C4-2B (cell line): ENCODE measurements around the gene MAP3K7.

ENCODE experiments used
- H3K27ac ChIP-seq: fragments of 450-650 bp; 2 replicates; pipeline ENCODE4 v1.5.1; 2017
- ZFX ChIP-seq: fragments of 450-650 bp; IDR thresholded peaks from 2 replicates; pipeline ENCODE4 v1.6.1; 2017
- TF ChIP-seq, protein P1 (sequence below): fragments of 450-650 bp; conservative IDR thresholded peaks from 2 replicates; pipeline ENCODE4 v1.5.1; 2017; ENCODE audit warnings: mild to moderate bottlenecking

The MAP3K7 gene

DNA sequence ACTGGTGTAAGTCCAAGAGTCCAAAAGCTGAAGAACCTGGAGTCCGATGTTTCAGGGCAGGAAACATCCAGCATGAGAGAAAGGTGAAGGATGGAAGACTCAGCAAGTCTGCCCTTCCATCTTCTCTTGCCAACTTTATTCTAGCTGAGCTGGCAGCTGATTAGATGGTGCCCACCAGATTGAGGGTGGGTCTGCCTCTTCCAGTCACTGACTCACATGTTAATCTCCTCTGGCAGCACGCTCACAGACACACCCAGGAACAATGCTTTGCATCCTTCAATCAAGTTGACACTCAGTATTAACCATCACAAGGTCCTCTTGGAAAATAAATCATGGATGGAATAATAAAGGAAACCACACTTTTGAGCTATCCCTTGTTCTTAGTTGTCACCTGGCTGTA lies 121.2 kb downstream of the MAP3K7 start:
- TF ChIP-seq, protein P1, sequence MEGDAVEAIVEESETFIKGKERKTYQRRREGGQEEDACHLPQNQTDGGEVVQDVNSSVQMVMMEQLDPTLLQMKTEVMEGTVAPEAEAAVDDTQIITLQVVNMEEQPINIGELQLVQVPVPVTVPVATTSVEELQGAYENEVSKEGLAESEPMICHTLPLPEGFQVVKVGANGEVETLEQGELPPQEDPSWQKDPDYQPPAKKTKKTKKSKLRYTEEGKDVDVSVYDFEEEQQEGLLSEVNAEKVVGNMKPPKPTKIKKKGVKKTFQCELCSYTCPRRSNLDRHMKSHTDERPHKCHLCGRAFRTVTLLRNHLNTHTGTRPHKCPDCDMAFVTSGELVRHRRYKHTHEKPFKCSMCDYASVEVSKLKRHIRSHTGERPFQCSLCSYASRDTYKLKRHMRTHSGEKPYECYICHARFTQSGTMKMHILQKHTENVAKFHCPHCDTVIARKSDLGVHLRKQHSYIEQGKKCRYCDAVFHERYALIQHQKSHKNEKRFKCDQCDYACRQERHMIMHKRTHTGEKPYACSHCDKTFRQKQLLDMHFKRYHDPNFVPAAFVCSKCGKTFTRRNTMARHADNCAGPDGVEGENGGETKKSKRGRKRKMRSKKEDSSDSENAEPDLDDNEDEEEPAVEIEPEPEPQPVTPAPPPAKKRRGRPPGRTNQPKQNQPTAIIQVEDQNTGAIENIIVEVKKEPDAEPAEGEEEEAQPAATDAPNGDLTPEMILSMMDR: no peak
- TF ChIP-seq ZFX: no peak
- H3K27ac ChIP-seq: no peak overlapping the region

GRCh38 chr6:90464507-90464906 lies 122.4 kb downstream of the MAP3K7 start:
- H3K27ac ChIP-seq: no peak overlapping the region
- TF ChIP-seq, protein P1: no peak
- TF ChIP-seq ZFX: no peak

DNA sequence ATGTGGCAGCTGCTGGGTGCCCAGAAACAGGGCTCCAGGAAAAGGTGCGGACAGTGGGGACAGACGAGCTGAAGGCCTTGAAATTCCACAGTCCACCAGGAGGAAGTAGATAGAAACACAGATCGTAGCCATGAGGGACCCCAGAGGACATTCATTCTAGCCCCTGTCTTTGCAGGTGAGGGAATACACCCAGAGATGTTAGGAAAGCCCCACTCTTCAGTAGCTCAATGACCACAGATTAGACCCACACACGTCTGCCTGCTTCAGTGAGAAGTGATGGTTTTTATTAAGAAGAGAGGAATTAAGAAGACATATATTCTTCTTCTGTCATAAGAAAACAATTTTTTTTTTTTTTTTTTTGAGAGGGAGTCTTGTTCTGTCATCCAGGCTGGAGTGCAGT lies 123.0 kb downstream of the MAP3K7 start:
- no peak for TF ChIP-seq ZFX
- TF ChIP-seq, protein P1: no peak
- no peak overlapping the region for H3K27ac ChIP-seq
